OCI-LY1 (cell line): ENCODE data around the gene RBMY1B.

Experiments
- EZH2 ChIP-seq: fragments of 200-600 bp; sonication (generic), shearing (Covaris generic); IDR thresholded peaks from 2 replicates; pipeline ENCODE4 v1.8.0; 2017; ENCODE audit warnings: borderline replicate concordance, mixed run types, mild to moderate bottlenecking, antibody characterized with exemption, low read length, moderate library complexity, mixed read lengths
- TF ChIP-seq, protein P1 (sequence below): fragments of 200-600 bp; sonication (generic), shearing (Covaris generic); IDR thresholded peaks from 2 replicates; pipeline ENCODE4 v1.5.1; 2017; ENCODE audit warnings: mild to moderate bottlenecking, antibody characterized with exemption, low read length, moderate library complexity, mixed read lengths

- TF ChIP-seq, protein P1, sequence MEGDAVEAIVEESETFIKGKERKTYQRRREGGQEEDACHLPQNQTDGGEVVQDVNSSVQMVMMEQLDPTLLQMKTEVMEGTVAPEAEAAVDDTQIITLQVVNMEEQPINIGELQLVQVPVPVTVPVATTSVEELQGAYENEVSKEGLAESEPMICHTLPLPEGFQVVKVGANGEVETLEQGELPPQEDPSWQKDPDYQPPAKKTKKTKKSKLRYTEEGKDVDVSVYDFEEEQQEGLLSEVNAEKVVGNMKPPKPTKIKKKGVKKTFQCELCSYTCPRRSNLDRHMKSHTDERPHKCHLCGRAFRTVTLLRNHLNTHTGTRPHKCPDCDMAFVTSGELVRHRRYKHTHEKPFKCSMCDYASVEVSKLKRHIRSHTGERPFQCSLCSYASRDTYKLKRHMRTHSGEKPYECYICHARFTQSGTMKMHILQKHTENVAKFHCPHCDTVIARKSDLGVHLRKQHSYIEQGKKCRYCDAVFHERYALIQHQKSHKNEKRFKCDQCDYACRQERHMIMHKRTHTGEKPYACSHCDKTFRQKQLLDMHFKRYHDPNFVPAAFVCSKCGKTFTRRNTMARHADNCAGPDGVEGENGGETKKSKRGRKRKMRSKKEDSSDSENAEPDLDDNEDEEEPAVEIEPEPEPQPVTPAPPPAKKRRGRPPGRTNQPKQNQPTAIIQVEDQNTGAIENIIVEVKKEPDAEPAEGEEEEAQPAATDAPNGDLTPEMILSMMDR = no peak
- no peak for TF ChIP-seq EZH2
Measured at GRCh38 chrY:21482967-21483366, 28.2 kb upstream of the RBMY1B start.
